OCI-LY3 (cell line): ENCODE measurements around the gene SFT2D3.

ENCODE experiments used
- H2AFZ ChIP-seq: fragments of 200-600, 300-600 bp; shearing (Covaris generic); 2 replicates; pipeline ENCODE4 v1.6.0; 2014; ENCODE audit warnings: antibody characterized with exemption, low read depth, low read length
- H3K27ac ChIP-seq: fragments of 200-600, 300-600 bp; sonication (generic); 2 replicates; pipeline ENCODE4 v1.5.1; 2014; ENCODE audit warnings: mild to moderate bottlenecking, low read length, moderate library complexity, mixed read lengths
- H3K27me3 ChIP-seq: fragments of 200-600, 300-600 bp; sonication (generic); 2 replicates; pipeline ENCODE4 v1.6.1; 2014; ENCODE audit warnings: low read depth, low read length, mixed read lengths
- H3K36me3 ChIP-seq: fragments of 200-600, 300-600 bp; sonication (generic); replicated peaks from 2 replicates; pipeline ENCODE3; 2014; ENCODE audit warnings: low read depth, low read length, mixed read lengths
- H3K4me1 ChIP-seq: fragments of 300-600, 200-600 bp; sonication (generic); 2 replicates; pipeline ENCODE4 v1.6.1; 2014; ENCODE audit warnings: low read length, mixed read lengths
- H3K4me2 ChIP-seq: fragments of 200-600, 300-600 bp; sonication (generic); 2 replicates; pipeline ENCODE4 v1.6.1; 2014; ENCODE audit warnings: low read length, mixed read lengths
- H3K4me3 ChIP-seq: fragments of 300-600, 200-600 bp; sonication (generic); 2 replicates; pipeline ENCODE4 v1.5.1; 2014; ENCODE audit warnings: antibody characterized with exemption, mild to moderate bottlenecking, low read length, moderate library complexity
- H3K79me2 ChIP-seq: fragments of 300-600, 200-600 bp; shearing (Covaris generic); 2 replicates; pipeline ENCODE4 v1.6.1; 2014; ENCODE audit warnings: mild to moderate bottlenecking, low read length, mixed read lengths
- H3K9ac ChIP-seq: fragments of 300-600, 200-600 bp; shearing (Covaris generic); 2 replicates; pipeline ENCODE4 v1.6.0; 2014; ENCODE audit warnings: mild to moderate bottlenecking, low read length, moderate library complexity
- H3K9me3 ChIP-seq: fragments of 200-600, 300-600 bp; shearing (Covaris generic); 2 replicates; pipeline ENCODE4 v1.6.1; 2014; ENCODE audit warnings: low read length, mixed read lengths; ENCODE audit not compliant: insufficient read depth
- H4K20me1 ChIP-seq: fragments of 200-600, 300-600 bp; sonication (generic); 2 replicates; pipeline ENCODE4 v1.6.1; 2016; ENCODE audit warnings: low read length, mixed read lengths; ENCODE audit not compliant: insufficient read depth
- CTCF ChIP-seq: fragments of 200-600, 300-600 bp; sonication (generic); IDR thresholded peaks from 2 replicates; pipeline ENCODE4 v1.5.1; 2014; ENCODE audit warnings: antibody characterized with exemption, low read length, low read depth
- EZH2phosphoT487 ChIP-seq: fragments of 200-600 bp; shearing (Covaris generic); IDR thresholded peaks from 2 replicates; pipeline ENCODE4 v1.6.1; 2018; ENCODE audit warnings: antibody characterized with exemption, mixed run types, low read depth

The SFT2D3 gene

GRCh38 chr2:127702395-127703009 is 1.2 kb downstream of the SFT2D3 start:
- Histone ChIP-seq H3K79me2 (peaks cover 20% of the 10 kb centered on the region), H3K4me3 (peak overlapping the region; percentile 95), H3K9ac (peak overlapping the region; percentile 95; the same call in 1 of the 2 replicates), H3K27ac (0 out of 2 replicates have a peak overlapping the region, but pooled peaks have one; percentile 87), H3K9me3 (no peaks in the 10 kb centered on the region), H2AFZ (no peak overlapping the region), H4K20me1 (0 out of 2 replicates have a peak, but pooled peaks cover 3% of the 10 kb centered on the region), H3K4me2 (peak overlapping the region; percentile 99), H3K27me3 (no peaks in the 10 kb centered on the region), H3K36me3 (peaks cover 46% of the 10 kb centered on the region), H3K4me1 (peaks cover 13% of the 10 kb centered on the region)
- no peak for TF ChIP-seq CTCF
- no peak for TF ChIP-seq EZH2phosphoT487

GRCh38 chr2:127703282-127703681 is 2.0 kb downstream of the SFT2D3 start:
- no peaks in the 10 kb centered on the region for H3K9me3 ChIP-seq
- no peak overlapping the region for H3K27ac ChIP-seq
- no peak overlapping the region for H3K9ac ChIP-seq
- peaks cover 13% of the 10 kb centered on the region for H3K4me1 ChIP-seq
- no peaks in the 10 kb centered on the region for H3K27me3 ChIP-seq
- H3K36me3 ChIP-seq: peaks cover 50% of the 10 kb centered on the region
- no peak overlapping the region for H3K4me3 ChIP-seq
- TF ChIP-seq EZH2phosphoT487 (no peak), CTCF (no peak)
- no peak overlapping the region for H2AFZ ChIP-seq
- peaks cover 20% of the 10 kb centered on the region for H3K79me2 ChIP-seq
- H3K4me2 ChIP-seq: no peak overlapping the region
- H4K20me1 ChIP-seq: 0 out of 2 replicates have a peak, but pooled peaks cover 3% of the 10 kb centered on the region

- Histone ChIP-seq H2AFZ (no peak overlapping the region), H3K4me1 (peaks cover 13% of the 10 kb centered on the region)
- TF ChIP-seq CTCF (no peak), EZH2phosphoT487 (no peak)
Measured at GRCh38 chr2:127704641-127705390, 3.5 kb downstream of the SFT2D3 start.

GRCh38 chr2:127705391-127706065 is 4.2 kb downstream of the SFT2D3 start:
- Histone ChIP-seq H3K9me3 (no peaks in the 10 kb centered on the region), H3K4me3 (no peak overlapping the region), H4K20me1 (0 out of 2 replicates have a peak, but pooled peaks cover 3% of the 10 kb centered on the region), H2AFZ (no peak overlapping the region), H3K79me2 (peaks cover 20% of the 10 kb centered on the region), H3K27ac (no peak overlapping the region), H3K4me2 (no peak overlapping the region), H3K27me3 (no peaks in the 10 kb centered on the region), H3K4me1 (peaks cover 8% of the 10 kb centered on the region), H3K9ac (no peak overlapping the region), H3K36me3 (peaks cover 71% of the 10 kb centered on the region)
- TF ChIP-seq EZH2phosphoT487: no peak
- TF ChIP-seq CTCF: no peak

More at GRCh38 chr2:127704641-127705390, 3.5 kb downstream of the SFT2D3 start:
- Histone ChIP-seq H4K20me1 (0 out of 2 replicates have a peak, but pooled peaks cover 3% of the 10 kb centered on the region), H3K9me3 (no peaks in the 10 kb centered on the region), H3K27me3 (no peaks in the 10 kb centered on the region), H3K9ac (no peak overlapping the region), H3K27ac (no peak overlapping the region), H3K4me3 (no peak overlapping the region), H3K79me2 (peaks cover 20% of the 10 kb centered on the region), H3K36me3 (peaks cover 65% of the 10 kb centered on the region), H3K4me2 (no peak overlapping the region)
